C4-2B (cell line): Measurements from ENCODE around the gene USH2A.

Experiments used
- CTCF ChIP-seq: fragments of 450-650 bp; conservative IDR thresholded peaks from 2 replicates; pipeline ENCODE4 v1.5.1; 2017; ENCODE audit warnings: mild to moderate bottlenecking
- ZFX ChIP-seq: fragments of 450-650 bp; IDR thresholded peaks from 2 replicates; pipeline ENCODE4 v1.6.1; 2017

GRCh38 chr1:216222288-216222687 lies 201.0 kb downstream of the USH2A start:
- TF ChIP-seq CTCF (no peak), ZFX (no peak)
